HEK293 (cell line): ENCODE measurements around the gene MTMR10.

Experiments used
- CTCF ChIP-seq: fragments of 450-650 bp; formaldehyde crosslinking; IDR thresholded peaks from 2 replicates; pipeline ENCODE4 v1.5.1; 2016; ENCODE audit warnings: missing biosample characterization, missing genetic modification characterization
- PBX3 ChIP-seq: sonication (generic); formaldehyde crosslinking; IDR thresholded peaks from 2 replicates; pipeline ENCODE4 v1.8.1; 2022; ENCODE audit warnings: mild to moderate bottlenecking, moderate library complexity, missing genetic modification reagents
- ZNF707 ChIP-seq: fragments of 450-650 bp; formaldehyde crosslinking; IDR thresholded peaks from 2 replicates; pipeline ENCODE4 v1.5.1; 2016; ENCODE audit warnings: missing biosample characterization, missing genetic modification characterization
- ZNF776 ChIP-seq: fragments of 450-650 bp; formaldehyde crosslinking; IDR thresholded peaks from 2 replicates; pipeline ENCODE4 v1.5.0; 2017; ENCODE audit warnings: missing biosample characterization, missing genetic modification characterization, borderline replicate concordance
- ZSCAN18 ChIP-seq: fragments of 450-650 bp; formaldehyde crosslinking; IDR thresholded peaks from 2 replicates; pipeline ENCODE4 v1.5.1; 2016; ENCODE audit warnings: missing biosample characterization, missing genetic modification characterization
- ZSCAN30 ChIP-seq: fragments of 450-650 bp; IDR thresholded peaks from 2 replicates; pipeline ENCODE4 v1.5.1; 2018; ENCODE audit warnings: missing biosample characterization, mild to moderate bottlenecking, missing genetic modification characterization, moderate library complexity
- TF ChIP-seq, protein P1 (sequence below): fragments of 450-650 bp; formaldehyde crosslinking; IDR thresholded peaks from 2 replicates; pipeline ENCODE4 v1.5.1; 2016; ENCODE audit warnings: missing biosample characterization, missing genetic modification characterization
- TF ChIP-seq, protein P2 (sequence below): fragments of 450-650 bp; formaldehyde crosslinking; conservative IDR thresholded peaks from 2 replicates; pipeline ENCODE4 v1.5.1; 2016; ENCODE audit warnings: low read depth, missing biosample characterization, missing genetic modification characterization
- TF ChIP-seq, protein P3 (sequence below): fragments of 450-650 bp; formaldehyde crosslinking; IDR thresholded peaks from 2 replicates; pipeline ENCODE4 v1.5.1; 2017; ENCODE audit warnings: missing biosample characterization, missing genetic modification characterization

GRCh38 chr15:30922480-30923311, 68.7 kb downstream of the MTMR10 start:
- no peak for TF ChIP-seq CTCF (tag by site-specific recombination)
- TF ChIP-seq, protein P1, sequence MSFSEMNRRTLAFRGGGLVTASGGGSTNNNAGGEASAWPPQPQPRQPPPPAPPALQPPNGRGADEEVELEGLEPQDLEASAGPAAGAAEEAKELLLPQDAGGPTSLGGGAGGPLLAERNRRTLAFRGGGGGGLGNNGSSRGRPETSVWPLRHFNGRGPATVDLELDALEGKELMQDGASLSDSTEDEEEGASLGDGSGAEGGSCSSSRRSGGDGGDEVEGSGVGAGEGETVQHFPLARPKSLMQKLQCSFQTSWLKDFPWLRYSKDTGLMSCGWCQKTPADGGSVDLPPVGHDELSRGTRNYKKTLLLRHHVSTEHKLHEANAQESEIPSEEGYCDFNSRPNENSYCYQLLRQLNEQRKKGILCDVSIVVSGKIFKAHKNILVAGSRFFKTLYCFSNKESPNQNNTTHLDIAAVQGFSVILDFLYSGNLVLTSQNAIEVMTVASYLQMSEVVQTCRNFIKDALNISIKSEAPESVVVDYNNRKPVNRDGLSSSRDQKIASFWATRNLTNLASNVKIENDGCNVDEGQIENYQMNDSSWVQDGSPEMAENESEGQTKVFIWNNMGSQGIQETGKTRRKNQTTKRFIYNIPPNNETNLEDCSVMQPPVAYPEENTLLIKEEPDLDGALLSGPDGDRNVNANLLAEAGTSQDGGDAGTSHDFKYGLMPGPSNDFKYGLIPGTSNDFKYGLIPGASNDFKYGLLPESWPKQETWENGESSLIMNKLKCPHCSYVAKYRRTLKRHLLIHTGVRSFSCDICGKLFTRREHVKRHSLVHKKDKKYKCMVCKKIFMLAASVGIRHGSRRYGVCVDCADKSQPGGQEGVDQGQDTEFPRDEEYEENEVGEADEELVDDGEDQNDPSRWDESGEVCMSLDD, result no peak
- TF ChIP-seq, protein P2, sequence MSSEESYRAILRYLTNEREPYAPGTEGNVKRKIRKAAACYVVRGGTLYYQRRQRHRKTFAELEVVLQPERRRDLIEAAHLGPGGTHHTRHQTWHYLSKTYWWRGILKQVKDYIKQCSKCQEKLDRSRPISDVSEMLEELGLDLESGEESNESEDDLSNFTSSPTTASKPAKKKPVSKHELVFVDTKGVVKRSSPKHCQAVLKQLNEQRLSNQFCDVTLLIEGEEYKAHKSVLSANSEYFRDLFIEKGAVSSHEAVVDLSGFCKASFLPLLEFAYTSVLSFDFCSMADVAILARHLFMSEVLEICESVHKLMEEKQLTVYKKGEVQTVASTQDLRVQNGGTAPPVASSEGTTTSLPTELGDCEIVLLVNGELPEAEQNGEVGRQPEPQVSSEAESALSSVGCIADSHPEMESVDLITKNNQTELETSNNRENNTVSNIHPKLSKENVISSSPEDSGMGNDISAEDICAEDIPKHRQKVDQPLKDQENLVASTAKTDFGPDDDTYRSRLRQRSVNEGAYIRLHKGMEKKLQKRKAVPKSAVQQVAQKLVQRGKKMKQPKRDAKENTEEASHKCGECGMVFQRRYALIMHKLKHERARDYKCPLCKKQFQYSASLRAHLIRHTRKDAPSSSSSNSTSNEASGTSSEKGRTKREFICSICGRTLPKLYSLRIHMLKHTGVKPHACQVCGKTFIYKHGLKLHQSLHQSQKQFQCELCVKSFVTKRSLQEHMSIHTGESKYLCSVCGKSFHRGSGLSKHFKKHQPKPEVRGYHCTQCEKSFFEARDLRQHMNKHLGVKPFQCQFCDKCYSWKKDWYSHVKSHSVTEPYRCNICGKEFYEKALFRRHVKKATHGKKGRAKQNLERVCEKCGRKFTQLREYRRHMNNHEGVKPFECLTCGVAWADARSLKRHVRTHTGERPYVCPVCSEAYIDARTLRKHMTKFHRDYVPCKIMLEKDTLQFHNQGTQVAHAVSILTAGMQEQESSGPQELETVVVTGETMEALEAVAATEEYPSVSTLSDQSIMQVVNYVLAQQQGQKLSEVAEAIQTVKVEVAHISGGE (tag by site-specific recombination), result no peak
- TF ChIP-seq, protein P3, sequence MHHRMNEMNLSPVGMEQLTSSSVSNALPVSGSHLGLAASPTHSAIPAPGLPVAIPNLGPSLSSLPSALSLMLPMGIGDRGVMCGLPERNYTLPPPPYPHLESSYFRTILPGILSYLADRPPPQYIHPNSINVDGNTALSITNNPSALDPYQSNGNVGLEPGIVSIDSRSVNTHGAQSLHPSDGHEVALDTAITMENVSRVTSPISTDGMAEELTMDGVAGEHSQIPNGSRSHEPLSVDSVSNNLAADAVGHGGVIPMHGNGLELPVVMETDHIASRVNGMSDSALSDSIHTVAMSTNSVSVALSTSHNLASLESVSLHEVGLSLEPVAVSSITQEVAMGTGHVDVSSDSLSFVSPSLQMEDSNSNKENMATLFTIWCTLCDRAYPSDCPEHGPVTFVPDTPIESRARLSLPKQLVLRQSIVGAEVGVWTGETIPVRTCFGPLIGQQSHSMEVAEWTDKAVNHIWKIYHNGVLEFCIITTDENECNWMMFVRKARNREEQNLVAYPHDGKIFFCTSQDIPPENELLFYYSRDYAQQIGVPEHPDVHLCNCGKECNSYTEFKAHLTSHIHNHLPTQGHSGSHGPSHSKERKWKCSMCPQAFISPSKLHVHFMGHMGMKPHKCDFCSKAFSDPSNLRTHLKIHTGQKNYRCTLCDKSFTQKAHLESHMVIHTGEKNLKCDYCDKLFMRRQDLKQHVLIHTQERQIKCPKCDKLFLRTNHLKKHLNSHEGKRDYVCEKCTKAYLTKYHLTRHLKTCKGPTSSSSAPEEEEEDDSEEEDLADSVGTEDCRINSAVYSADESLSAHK (tag by site-specific recombination), result no peak
- no peak for TF ChIP-seq ZNF776 (tag by site-specific recombination)
- TF ChIP-seq ZSCAN18 (tag by site-specific recombination), result no peak
- TF ChIP-seq PBX3, result no peak
- TF ChIP-seq ZSCAN30 (tag by site-specific recombination), result no peak
- TF ChIP-seq ZNF707, result no peak
